HCT116 (cell line): ENCODE measurements around the gene FOXF1. TPM values are rescaled to one million over a fixed set of nuclear protein-coding genes. Genes with fewer than 3 reads are reported as not detected.

Experiments
- ATAC-seq: fragments of 200-7000 bp; cut with Tn5 transposase; 2 replicates; pipeline ENCODE4 v1.9.1; 2020; ENCODE audit warnings: mild to moderate bottlenecking, moderate library complexity
- BruUV-seq: library from RNA; stranded (reverse); fragments of 400-500 nt; replicated peaks from 2 replicates; lab custom pipeline; 2021; lab: Mats Ljungman, UMichigan
- CTCF ChIA-PET: fragments of 300-600 bp; sonication (Branson Sonifier 250); formaldehyde crosslinking; loops from one replicate; lab custom pipeline; 2021; ENCODE audit warnings: antibody characterized with exemption; lab: Charles Lee
- POLR2A ChIA-PET: fragments of 300-600, 350-600 bp; sonication (Branson Sonifier 250); formaldehyde crosslinking; loops from one replicate; lab custom pipeline; 2021; ENCODE audit warnings: antibody characterized with exemption; lab: Charles Lee
- RAD21 ChIA-PET, 2 experiments: fragments of 300-600 bp; sonication (Branson Sonifier 250); formaldehyde crosslinking; loops; one replicate each; lab custom pipeline; 2023; ENCODE audit warnings: low total read pairs in 2 of 2; ENCODE audit not compliant: uncharacterized antibody in 2 of 2, unreplicated experiment in 2 of 2, low non-redundant PET in 1 of 2; lab: Charles Lee
- DNase-seq: peaks from one replicate; pipeline ENCODE4 v3.0.0-alpha.2; 2010; ENCODE audit warnings: low read depth, low spot score
- H2AFZ ChIP-seq: fragments of 200-600 bp; shearing (Covaris generic), sonication (generic); 2 replicates; pipeline ENCODE4 v1.6.1; 2017; ENCODE audit warnings: low read depth, mixed run types, mixed read lengths, antibody characterized with exemption, low read length; ENCODE audit not compliant: poor library complexity, severe bottlenecking
- H3K27ac ChIP-seq: 2 replicates; pipeline ENCODE4 v1.5.1; 2012; ENCODE audit warnings: low read depth, low read length
- H3K27me3 ChIP-seq: fragments of 200-600 bp; sonication (generic); 2 replicates; pipeline ENCODE4 v1.6.1; 2016; ENCODE audit warnings: mixed run types, low read length, mixed read lengths; ENCODE audit not compliant: insufficient read depth
- H3K36me3 ChIP-seq, 2 experiments: fragments of 200-500 bp in 1 of 2; fragments of 200-600 bp in 1 of 2; sonication (Bioruptor generic) in 1 of 2; sonication (generic) in 1 of 2; 2 replicates each; pipeline versions ENCODE4 v1.5.1 to v1.6.1; 2014 to 2016; ENCODE audit warnings: low read length in 2 of 2, inconsistent platforms in 1 of 2, mixed read lengths in 1 of 2, mixed run types in 1 of 2; ENCODE audit not compliant: insufficient read depth in 2 of 2, control insufficient read depth in 1 of 2
- H3K4me1 ChIP-seq, 2 experiments: fragments of 200-600 bp in 1 of 2; sonication (generic) in 1 of 2; 2 replicates each; pipeline versions ENCODE4 v1.5.1 to v1.6.1; 2012 to 2017; ENCODE audit warnings: low read length in 2 of 2, inconsistent platforms in 1 of 2, mild to moderate bottlenecking in 1 of 2, mixed read lengths in 1 of 2, mixed run types in 1 of 2, moderate library complexity in 1 of 2; ENCODE audit not compliant: insufficient read depth in 2 of 2, control insufficient read depth in 1 of 2
- H3K4me2 ChIP-seq: fragments of 200-600 bp; sonication (generic); 2 replicates; pipeline ENCODE4 v1.6.1; 2017; ENCODE audit warnings: mixed run types, low read length, mixed read lengths
- H3K4me3 ChIP-seq, 2 experiments: fragments of 200-600 bp in 1 of 2; sonication (generic) in 1 of 2; replicated peaks in 1 of 2; 2 replicates each; pipeline ENCODE4 v1.5.1; 2011 to 2016; ENCODE audit warnings: low read length in 2 of 2, control low read depth in 1 of 2, low read depth in 1 of 2, mild to moderate bottlenecking in 1 of 2, mixed read lengths in 1 of 2, mixed run types in 1 of 2
- H3K79me2 ChIP-seq: fragments of 200-600 bp; sonication (generic); 2 replicates; pipeline ENCODE4 v1.6.1; 2017; ENCODE audit warnings: mild to moderate bottlenecking, mixed run types, low read length, moderate library complexity, mixed read lengths; ENCODE audit not compliant: insufficient read depth
- H3K9ac ChIP-seq: fragments of 200-600 bp; sonication (generic); 2 replicates; pipeline ENCODE4 v1.6.1; 2016; ENCODE audit warnings: low read length, mixed read lengths
- H3K9me2 ChIP-seq: fragments of 200-600 bp; sonication (generic), shearing (Covaris generic); 2 replicates; pipeline ENCODE4 v1.6.1; 2017; ENCODE audit warnings: mixed run types, mild to moderate bottlenecking, moderate library complexity; ENCODE audit not compliant: insufficient read depth
- H3K9me3 ChIP-seq, 2 experiments: fragments of 200-500 bp in 1 of 2; fragments of 200-600 bp in 1 of 2; sonication (Bioruptor generic) in 1 of 2; sonication (generic) in 1 of 2; 2 replicates each; pipeline ENCODE4 v1.6.1; 2014 to 2017; ENCODE audit warnings: low read length in 2 of 2, mixed read lengths in 2 of 2, inconsistent platforms in 1 of 2, low read depth in 1 of 2, mild to moderate bottlenecking in 1 of 2, mixed run types in 1 of 2, moderate library complexity in 1 of 2; ENCODE audit not compliant: control insufficient read depth in 1 of 2, insufficient read depth in 1 of 2
- H4K20me1 ChIP-seq: fragments of 200-600 bp; sonication (generic), shearing (Covaris generic); 2 replicates; pipeline ENCODE4 v1.6.1; 2017; ENCODE audit warnings: mixed run types, mild to moderate bottlenecking, moderate library complexity; ENCODE audit not compliant: insufficient read depth
- CBX3 ChIP-seq: IDR thresholded peaks from 2 replicates; pipeline ENCODE4 v1.6.1; 2012; ENCODE audit warnings: low read depth
- CEBPB ChIP-seq: IDR thresholded peaks from 2 replicates; pipeline ENCODE4 v1.6.1; 2012; ENCODE audit warnings: low read depth
- CTCF ChIP-seq, 3 experiments: fragments of 200-600 bp in 1 of 3; sonication (generic) in 1 of 3; IDR thresholded peaks in 2 of 3; conservative IDR thresholded peaks in 1 of 3; 2 replicates each; pipeline ENCODE4 v1.5.1; 2012 to 2017; ENCODE audit warnings: low read depth in 2 of 3, low read length in 2 of 3, antibody characterized with exemption in 1 of 3, borderline replicate concordance in 1 of 3, control low read depth in 1 of 3, mild to moderate bottlenecking in 1 of 3, mixed read lengths in 1 of 3, mixed run types in 1 of 3, moderate library complexity in 1 of 3; ENCODE audit not compliant: insufficient read depth in 1 of 3
- POLR2A ChIP-seq: IDR thresholded peaks from 2 replicates; pipeline ENCODE4 v1.7.0; 2011; ENCODE audit warnings: borderline replicate concordance; ENCODE audit not compliant: insufficient read depth, insufficient read length; ENCODE audit errors: extremely low read depth
- SP1 ChIP-seq: IDR thresholded peaks from 2 replicates; pipeline ENCODE4 v1.6.1; 2012; ENCODE audit warnings: low read depth
- YY1 ChIP-seq: IDR thresholded peaks from 2 replicates; pipeline ENCODE4 v1.6.1; 2011; ENCODE audit warnings: low read length, low read depth, moderate library complexity, mild to moderate bottlenecking; ENCODE audit not compliant: insufficient replicate concordance; ENCODE audit errors: extremely low read depth
- ZBTB33 ChIP-seq: IDR thresholded peaks from 2 replicates; pipeline ENCODE4 v1.6.1; 2011; ENCODE audit warnings: mild to moderate bottlenecking, low read length, moderate library complexity; ENCODE audit not compliant: insufficient replicate concordance; ENCODE audit errors: extremely low read depth
- ZFX ChIP-seq: fragments of 450-650 bp; IDR thresholded peaks from 2 replicates; pipeline ENCODE4 v1.6.1; 2017
- intact Hi-C: fragments of 100-400 bp; cut with micrococcal nuclease; formaldehyde crosslinking; loops from 2 replicates; pipeline ENCODE4 v1.10.0; 2022
- total RNA-seq: library from RNA; stranded (reverse); gene quantifications from one replicate; pipeline ENCODE4 v1.2.1, GENCODE V29; 2021; ENCODE audit not compliant: unreplicated experiment
- TF ChIP-seq, protein P1 (sequence below): IDR thresholded peaks from 2 replicates; pipeline ENCODE4 v1.6.1; 2012

The FOXF1 gene
- total RNA-seq, 1 experiment from 2014 or later: 2.4 TPM

DNA sequence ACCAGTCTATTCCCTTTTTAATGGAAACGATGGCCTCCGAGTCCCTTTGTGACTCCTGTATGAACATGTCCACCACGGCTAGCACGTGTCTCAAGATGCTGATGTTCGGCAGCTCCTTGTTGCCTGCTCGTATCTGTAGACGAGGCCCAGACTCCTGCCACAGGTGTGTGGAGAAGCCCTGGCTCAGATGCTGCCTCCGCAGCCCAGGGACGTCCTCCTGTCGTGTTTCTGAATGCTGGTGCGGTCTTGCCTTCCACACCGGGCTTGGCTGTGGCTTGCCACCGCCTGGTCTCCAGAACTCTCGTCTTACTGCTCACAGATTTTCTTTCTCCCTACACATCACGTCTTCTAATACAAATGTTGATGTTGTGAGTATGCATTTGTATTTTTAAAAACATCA, 17.0 kb downstream of the FOXF1 start:
- Histone ChIP-seq H3K4me3 (no peak overlapping the region), H3K4me2 (no peak overlapping the region), H3K4me1 (peaks cover 0 to 10% of the 10 kb centered on the region in 2 experiments; a peak in 1 of 4 replicates), H3K27ac (no peak overlapping the region)
- no peak for ATAC-seq
- no TSS peak for BruUV-seq
- intact Hi-C loops: no loop called here
- TF ChIP-seq POLR2A: no peak
- TF ChIP-seq ZBTB33: no peak
- no peak for TF ChIP-seq YY1
- no peak for TF ChIP-seq SP1
- no peak for TF ChIP-seq CBX3
- TF ChIP-seq, protein P1, sequence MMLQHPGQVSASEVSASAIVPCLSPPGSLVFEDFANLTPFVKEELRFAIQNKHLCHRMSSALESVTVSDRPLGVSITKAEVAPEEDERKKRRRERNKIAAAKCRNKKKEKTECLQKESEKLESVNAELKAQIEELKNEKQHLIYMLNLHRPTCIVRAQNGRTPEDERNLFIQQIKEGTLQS: no peak
- TF ChIP-seq CTCF (IDR thresholded peaks at IDR 0.05 in 2 of 3, conservative IDR thresholded peaks at IDR 0.05 in 1 of 3; ENCODE audit: borderline replicate concordance in 1 of 3, insufficient read depth in 1 of 3, low read depth in 2 of 3, low read length in 2 of 3): no peak
- TF ChIP-seq CEBPB: no peak
- TF ChIP-seq ZFX: no peak
- TF ChIP-seq, all 23 proteins: peak for 0
- no peaks in the 10 kb centered on the region for H3K36me3 ChIP-seq
- no peak for DNase-seq
- H3K9me2 ChIP-seq: no peaks in the 10 kb centered on the region
- ChIA-PET RAD21 (no interaction called here), POLR2A (no interaction called here), CTCF (no interaction called here)
- no peaks in the 10 kb centered on the region for H4K20me1 ChIP-seq
- no peaks in the 10 kb centered on the region for H3K79me2 ChIP-seq
- H2AFZ ChIP-seq: no peak overlapping the region
- H3K27me3 ChIP-seq: no peaks in the 10 kb centered on the region
- H3K9me3 ChIP-seq: no peaks in the 10 kb centered on the region
- H3K9ac ChIP-seq: no peak overlapping the region
